Fibroblast of lung (primary cell): Measurements from ENCODE around the gene WDR27. TPM values are rescaled to one million over a fixed set of nuclear protein-coding genes. Genes with fewer than 3 reads are reported as not detected.
A peak's percentile ranks its signal among the peaks of the same experiment; 100 is the strongest.

Source experiments
- DNase-seq, 2 donors: peaks; one replicate each; pipeline versions ENCODE4 v3.0.0 to v3.0.0-alpha.2; 2010; ENCODE audit warnings: low read depth in 2 of 2
- H2AFZ ChIP-seq: 2 replicates; pipeline ENCODE4 v1.5.1; 2012; ENCODE audit warnings: low read length, control low read depth, inconsistent platforms
- H3K27ac ChIP-seq: 2 replicates; pipeline ENCODE4 v1.5.1; 2011; ENCODE audit warnings: low read length, control low read depth; ENCODE audit not compliant: insufficient read depth
- H3K27me3 ChIP-seq: 2 replicates; pipeline ENCODE4 v1.5.1; 2011; ENCODE audit warnings: mild to moderate bottlenecking, low read length; ENCODE audit not compliant: control insufficient read depth, insufficient read depth
- H3K36me3 ChIP-seq: 2 replicates; pipeline ENCODE4 v1.5.1; 2011; ENCODE audit warnings: low read length; ENCODE audit not compliant: control insufficient read depth, insufficient read depth
- H3K4me1 ChIP-seq: 2 replicates; pipeline ENCODE4 v1.5.1; 2011; ENCODE audit warnings: low read length; ENCODE audit not compliant: control insufficient read depth, insufficient read depth; ENCODE audit errors: extremely low read depth
- H3K4me2 ChIP-seq: 2 replicates; pipeline ENCODE4 v1.5.1; 2011; ENCODE audit warnings: low read length, control low read depth; ENCODE audit not compliant: insufficient read depth; ENCODE audit errors: extremely low read depth
- H3K4me3 ChIP-seq, 4 experiments: fragments of 200-600 bp in 1 of 4; sonication (generic) in 1 of 4; replicated peaks in 1 of 4; 2 replicates each; pipeline ENCODE4 v1.5.1; 2011 to 2016; ENCODE audit warnings: low read length in 4 of 4, low read depth in 3 of 4, mild to moderate bottlenecking in 3 of 4, control low read depth in 2 of 4, inconsistent platforms in 1 of 4, mixed read lengths in 1 of 4; ENCODE audit not compliant: insufficient read depth in 1 of 4; ENCODE audit errors: control extremely low read depth in 1 of 4
- H3K79me2 ChIP-seq: 2 replicates; pipeline ENCODE4 v1.5.1; 2012; ENCODE audit warnings: mild to moderate bottlenecking, low read length, inconsistent platforms; ENCODE audit not compliant: control insufficient read depth, insufficient read depth
- H3K9ac ChIP-seq: 2 replicates; pipeline ENCODE4 v1.5.1; 2011; ENCODE audit warnings: mild to moderate bottlenecking, low read length, control low read depth; ENCODE audit not compliant: insufficient read depth
- H3K9me3 ChIP-seq: 2 replicates; pipeline ENCODE4 v1.5.1; 2012; ENCODE audit warnings: low read depth, low read length; ENCODE audit not compliant: control insufficient read depth, insufficient read depth
- H4K20me1 ChIP-seq: 2 replicates; pipeline ENCODE4 v1.5.1; 2011; ENCODE audit warnings: low read length; ENCODE audit not compliant: control insufficient read depth, insufficient read depth; ENCODE audit errors: extremely low read depth
- EZH2 ChIP-seq: IDR thresholded peaks from 2 replicates; pipeline ENCODE4 v1.5.1; 2012; ENCODE audit warnings: low read length, control low read depth, mild to moderate bottlenecking; ENCODE audit errors: missing control alignments
- polyA plus RNA-seq, 2 donors: library from polyadenylated mRNA; depleted of rRNA in 1 of 2; stranded (reverse) in 1 of 2; unstranded in 1 of 2; fragments of >200 nt; gene quantifications; 2 replicates each; pipeline ENCODE4 v1.2.1, GENCODE V29; 2011 to 2012; ENCODE audit warnings: missing spikeins in 1 of 2
- total RNA-seq: library from RNA; depleted of rRNA; stranded (reverse); fragments of >200 nt; gene quantifications from 2 replicates; pipeline ENCODE4 v1.2.1, GENCODE V29; 2014
- TF ChIP-seq, protein P1 (sequence below), 2 donors: IDR thresholded peaks in 1 of 2; conservative IDR thresholded peaks in 1 of 2; 1 replicate in 1 of 2; 2 replicates in 1 of 2; pipeline ENCODE4 v1.5.1; 2011 to 2012; ENCODE audit warnings: low read length in 2 of 2, control low read depth in 1 of 2, inconsistent platforms in 1 of 2, low read depth in 1 of 2, mild to moderate bottlenecking in 1 of 2

WDR27 gene
- total and polyA plus RNA-seq, 2 donors (not counting 1 experiment from before 2014, with no cell fraction given): 8.8 to 23.3 TPM

GRCh38 chr6:169561665-169562064, 140.2 kb downstream of the WDR27 start:
- no peak overlapping the region for H2AFZ ChIP-seq
- no peak overlapping the region for H3K4me3 ChIP-seq
- H3K79me2 ChIP-seq: no peaks in the 10 kb centered on the region
- no peak overlapping the region for H3K4me2 ChIP-seq
- H3K27ac ChIP-seq: no peak overlapping the region
- H3K36me3 ChIP-seq: no peaks in the 10 kb centered on the region
- no peak for TF ChIP-seq EZH2
- TF ChIP-seq, protein P1, sequence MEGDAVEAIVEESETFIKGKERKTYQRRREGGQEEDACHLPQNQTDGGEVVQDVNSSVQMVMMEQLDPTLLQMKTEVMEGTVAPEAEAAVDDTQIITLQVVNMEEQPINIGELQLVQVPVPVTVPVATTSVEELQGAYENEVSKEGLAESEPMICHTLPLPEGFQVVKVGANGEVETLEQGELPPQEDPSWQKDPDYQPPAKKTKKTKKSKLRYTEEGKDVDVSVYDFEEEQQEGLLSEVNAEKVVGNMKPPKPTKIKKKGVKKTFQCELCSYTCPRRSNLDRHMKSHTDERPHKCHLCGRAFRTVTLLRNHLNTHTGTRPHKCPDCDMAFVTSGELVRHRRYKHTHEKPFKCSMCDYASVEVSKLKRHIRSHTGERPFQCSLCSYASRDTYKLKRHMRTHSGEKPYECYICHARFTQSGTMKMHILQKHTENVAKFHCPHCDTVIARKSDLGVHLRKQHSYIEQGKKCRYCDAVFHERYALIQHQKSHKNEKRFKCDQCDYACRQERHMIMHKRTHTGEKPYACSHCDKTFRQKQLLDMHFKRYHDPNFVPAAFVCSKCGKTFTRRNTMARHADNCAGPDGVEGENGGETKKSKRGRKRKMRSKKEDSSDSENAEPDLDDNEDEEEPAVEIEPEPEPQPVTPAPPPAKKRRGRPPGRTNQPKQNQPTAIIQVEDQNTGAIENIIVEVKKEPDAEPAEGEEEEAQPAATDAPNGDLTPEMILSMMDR (conservative IDR thresholded peaks at IDR 0.05 in 1 of 2, IDR thresholded peaks at IDR 0.05 in 1 of 2; ENCODE audit: low read depth in 1 of 2, low read length in 2 of 2): no peak
- H3K27me3 ChIP-seq: no peaks in the 10 kb centered on the region
- H4K20me1 ChIP-seq: no peaks in the 10 kb centered on the region
- no peaks in the 10 kb centered on the region for H3K9me3 ChIP-seq
- no peak overlapping the region for H3K9ac ChIP-seq
- H3K4me1 ChIP-seq: no peaks in the 10 kb centered on the region
- no peak for DNase-seq

- no peak overlapping the region for H3K4me2 ChIP-seq
These were observed 142.2 kb downstream of the WDR27 start for GRCh38 chr6:169559592-169559991.

GRCh38 chr6:169558774-169559441, 142.9 kb downstream of the WDR27 start:
- H3K9ac ChIP-seq: no peak overlapping the region
- H3K27ac ChIP-seq: no peak overlapping the region
- H3K4me3 ChIP-seq: peak overlapping the region in 1 of 4 experiments; percentile 30

More at GRCh38 chr6:169559592-169559991, 142.2 kb downstream of the WDR27 start:
- Histone ChIP-seq H3K27ac (no peak overlapping the region), H3K79me2 (no peaks in the 10 kb centered on the region), H3K27me3 (no peaks in the 10 kb centered on the region), H2AFZ (no peak overlapping the region), H3K36me3 (no peaks in the 10 kb centered on the region), H4K20me1 (no peaks in the 10 kb centered on the region), H3K4me1 (no peaks in the 10 kb centered on the region), H3K4me3 (no peak overlapping the region), H3K9me3 (no peaks in the 10 kb centered on the region), H3K9ac (no peak overlapping the region)
- TF ChIP-seq, protein P1 (conservative IDR thresholded peaks at IDR 0.05 in 1 of 2, IDR thresholded peaks at IDR 0.05 in 1 of 2; ENCODE audit: low read depth in 1 of 2, low read length in 2 of 2): no peak
- TF ChIP-seq EZH2: no peak
- DNase-seq: peak in 1 of 2 donors; percentile 15

More at GRCh38 chr6:169558774-169559441, 142.9 kb downstream of the WDR27 start:
- no peak overlapping the region for H2AFZ ChIP-seq
- TF ChIP-seq EZH2: no peak
- TF ChIP-seq, protein P1 (conservative IDR thresholded peaks at IDR 0.05 in 1 of 2, IDR thresholded peaks at IDR 0.05 in 1 of 2; ENCODE audit: low read depth in 1 of 2, low read length in 2 of 2): no peak
- H3K4me1 ChIP-seq: no peaks in the 10 kb centered on the region
- no peaks in the 10 kb centered on the region for H3K36me3 ChIP-seq
- no peaks in the 10 kb centered on the region for H4K20me1 ChIP-seq
- no peaks in the 10 kb centered on the region for H3K9me3 ChIP-seq
- no peak overlapping the region for H3K4me2 ChIP-seq
- H3K79me2 ChIP-seq: no peaks in the 10 kb centered on the region
- H3K27me3 ChIP-seq: no peaks in the 10 kb centered on the region
- DNase-seq: peak; percentile 49 to 86
